Bronchial epithelial cell (primary cell): ENCODE results near the gene MROH9. TPM values are rescaled to one million over a fixed set of nuclear protein-coding genes. Genes with fewer than 3 reads are reported as not detected.
A peak's percentile ranks its signal among the peaks of the same experiment; 100 is the strongest.

ENCODE experiments used
- DNase-seq: peaks from one replicate; pipeline ENCODE4 v3.0.0-alpha.2; 2010; ENCODE audit warnings: low read depth
- FAIRE-seq: peaks from 2 replicates; lab custom pipeline; 2011; peaks lifted over from hg19 to GRCh38; lab: Jason Lieb, UNC
- H3K27me3 ChIP-seq: 2 replicates; pipeline ENCODE4 v1.5.1; 2011; ENCODE audit warnings: low read length; ENCODE audit not compliant: control insufficient read depth, insufficient read depth
- H3K36me3 ChIP-seq: 2 replicates; pipeline ENCODE4 v1.5.1; 2011; ENCODE audit warnings: low read length; ENCODE audit not compliant: control insufficient read depth, insufficient read depth
- H3K4me3 ChIP-seq: 2 replicates; pipeline ENCODE4 v1.5.1; 2011; ENCODE audit warnings: mild to moderate bottlenecking, low read depth, low read length, control low read depth
- CTCF ChIP-seq: IDR thresholded peaks from 2 replicates; pipeline ENCODE4 v1.5.1; 2011; ENCODE audit warnings: mild to moderate bottlenecking, moderate library complexity, low read length, control low read depth, inconsistent platforms; ENCODE audit not compliant: insufficient read depth, severe bottlenecking
- total RNA-seq: library from RNA; depleted of rRNA; stranded (reverse); fragments of >200 nt; gene quantifications from 2 replicates; pipeline ENCODE4 v1.2.1, GENCODE V29; 2014

The MROH9 gene
- total RNA-seq, 1 donor from 2014 or later = not detected

DNA sequence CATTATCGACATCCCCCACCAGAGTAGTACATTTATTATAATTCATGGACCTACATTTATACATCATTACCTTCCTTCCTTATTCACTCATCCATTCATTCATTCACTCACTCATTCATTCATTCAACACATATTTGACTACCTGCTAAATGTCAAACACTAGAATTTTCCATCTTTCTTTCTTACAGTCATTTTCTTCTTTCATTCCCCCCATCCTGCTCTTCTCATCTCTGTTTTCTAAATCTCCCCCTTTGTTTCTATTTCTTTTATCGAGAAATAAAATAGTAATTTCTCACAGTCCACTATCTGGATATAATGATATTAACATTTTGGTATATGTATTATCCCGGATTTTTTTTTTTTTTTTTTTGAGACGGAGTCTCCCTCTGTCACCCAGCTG is 127.6 kb downstream of the MROH9 start:
- FAIRE-seq (no peak), DNase-seq (no peak)
- Histone ChIP-seq H3K36me3 (no peaks in the 10 kb centered on the region), H3K4me3 (no peak overlapping the region), H3K27me3 (no peaks in the 10 kb centered on the region)
- TF ChIP-seq CTCF = no peak

- DNase-seq (no peak), FAIRE-seq (no peak)
- TF ChIP-seq CTCF = no peak
- H3K4me3 ChIP-seq = no peak overlapping the region
- H3K27me3 ChIP-seq = no peaks in the 10 kb centered on the region
- H3K36me3 ChIP-seq = no peaks in the 10 kb centered on the region
These were observed 139.7 kb downstream of the MROH9 start for GRCh38 chr1:171075041-171075440.

- Histone ChIP-seq H3K27me3 (no peaks in the 10 kb centered on the region), H3K36me3 (no peaks in the 10 kb centered on the region), H3K4me3 (no peak overlapping the region)
- DNase-seq = peak; percentile 45
- no peak for FAIRE-seq
- no peak for TF ChIP-seq CTCF
These were observed 146.0 kb downstream of the MROH9 start for GRCh38 chr1:171081314-171081753.

- DNase-seq (peak; percentile 5), FAIRE-seq (no peak)
- Histone ChIP-seq H3K4me3 (no peak overlapping the region), H3K36me3 (no peaks in the 10 kb centered on the region), H3K27me3 (no peaks in the 10 kb centered on the region)
- TF ChIP-seq CTCF = no peak
These were observed 146.4 kb downstream of the MROH9 start for GRCh38 chr1:171081763-171082201.

DNA sequence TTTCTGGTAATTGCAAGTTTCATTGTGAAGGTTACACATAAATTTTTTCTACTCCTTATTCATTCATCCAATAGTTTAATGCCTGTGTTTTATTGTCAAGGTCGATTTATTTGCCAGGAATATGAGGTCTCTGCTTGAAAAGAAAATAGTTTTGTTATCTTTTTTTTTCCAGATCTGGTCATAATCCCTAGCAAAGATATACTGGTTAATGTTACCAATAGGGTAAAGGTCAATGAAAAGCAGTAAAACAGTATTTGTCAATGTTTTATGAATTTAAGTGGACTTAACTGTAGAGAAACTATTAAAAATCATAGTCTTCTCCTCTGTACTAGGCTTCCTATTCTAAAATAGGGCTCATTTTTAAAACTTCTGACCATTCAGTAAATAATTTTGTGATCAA is 147.3 kb downstream of the MROH9 start:
- Histone ChIP-seq H3K36me3 (no peaks in the 10 kb centered on the region), H3K27me3 (no peaks in the 10 kb centered on the region), H3K4me3 (no peak overlapping the region)
- FAIRE-seq (no peak), DNase-seq (no peak)
- no peak for TF ChIP-seq CTCF

- Histone ChIP-seq H3K4me3 (no peak overlapping the region), H3K27me3 (no peaks in the 10 kb centered on the region), H3K36me3 (no peaks in the 10 kb centered on the region)
- FAIRE-seq (no peak), DNase-seq (no peak)
- TF ChIP-seq CTCF = no peak
These were observed 147.9 kb downstream of the MROH9 start for GRCh38 chr1:171083222-171083621.
